Dermis microvascular lymphatic vessel endothelial cell (primary cell): ENCODE results near the gene ZNF677. TPM values are rescaled to one million over a fixed set of nuclear protein-coding genes. Genes with fewer than 3 reads are reported as not detected.
"Not testable (repeated sequence)": the region's sequence is repeated elsewhere in the genome, so short reads cannot be mapped to it uniquely, and the experiment has no call there.

ENCODE experiments used
- DNase-seq, 2 donors: peaks; one replicate each; pipeline versions ENCODE4 v3.0.0 to v3.0.0-alpha.2; 2010; ENCODE audit warnings: low read depth in 2 of 2
- total RNA-seq: library from RNA; depleted of rRNA; stranded (reverse); fragments of >200 nt; gene quantifications from 2 replicates; pipeline ENCODE4 v1.2.1, GENCODE V29; 2014

ZNF677 gene
- total RNA-seq, 1 donor from 2014 or later, result 10.3 TPM

DNA sequence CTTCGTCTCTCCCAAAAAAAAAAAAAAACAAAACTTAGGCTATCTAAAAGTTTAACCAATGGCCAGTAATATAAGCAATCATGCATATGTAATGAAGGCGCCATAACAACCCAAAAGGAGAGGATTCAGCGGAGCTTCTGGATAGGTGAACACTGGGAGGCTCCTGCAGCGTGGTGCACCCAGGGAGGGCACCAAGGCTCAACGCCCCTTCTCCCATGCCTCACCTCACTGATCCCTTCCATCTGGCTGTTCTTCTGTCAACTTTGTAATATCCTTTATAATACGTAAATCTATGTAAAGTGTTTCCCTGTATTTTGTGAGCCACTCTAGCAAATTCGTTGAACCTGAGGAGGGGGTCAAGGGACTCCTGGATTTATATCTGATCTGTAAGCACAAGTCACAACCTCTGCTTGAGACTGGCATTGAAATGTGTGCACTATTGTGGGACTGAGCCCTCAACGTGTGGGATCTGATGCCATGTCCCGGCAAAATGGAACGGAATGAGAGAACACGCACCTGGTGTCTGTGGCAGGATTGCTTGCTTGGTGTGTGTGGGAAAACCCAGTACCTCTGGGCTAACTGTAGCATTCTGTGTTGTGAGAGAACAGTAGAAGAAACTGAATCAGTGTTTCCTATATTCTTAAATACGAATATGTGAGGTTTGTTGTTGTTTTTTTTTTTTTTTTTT lies 61.0 kb downstream of the ZNF677 start:
- DNase-seq, result no peak

DNA sequence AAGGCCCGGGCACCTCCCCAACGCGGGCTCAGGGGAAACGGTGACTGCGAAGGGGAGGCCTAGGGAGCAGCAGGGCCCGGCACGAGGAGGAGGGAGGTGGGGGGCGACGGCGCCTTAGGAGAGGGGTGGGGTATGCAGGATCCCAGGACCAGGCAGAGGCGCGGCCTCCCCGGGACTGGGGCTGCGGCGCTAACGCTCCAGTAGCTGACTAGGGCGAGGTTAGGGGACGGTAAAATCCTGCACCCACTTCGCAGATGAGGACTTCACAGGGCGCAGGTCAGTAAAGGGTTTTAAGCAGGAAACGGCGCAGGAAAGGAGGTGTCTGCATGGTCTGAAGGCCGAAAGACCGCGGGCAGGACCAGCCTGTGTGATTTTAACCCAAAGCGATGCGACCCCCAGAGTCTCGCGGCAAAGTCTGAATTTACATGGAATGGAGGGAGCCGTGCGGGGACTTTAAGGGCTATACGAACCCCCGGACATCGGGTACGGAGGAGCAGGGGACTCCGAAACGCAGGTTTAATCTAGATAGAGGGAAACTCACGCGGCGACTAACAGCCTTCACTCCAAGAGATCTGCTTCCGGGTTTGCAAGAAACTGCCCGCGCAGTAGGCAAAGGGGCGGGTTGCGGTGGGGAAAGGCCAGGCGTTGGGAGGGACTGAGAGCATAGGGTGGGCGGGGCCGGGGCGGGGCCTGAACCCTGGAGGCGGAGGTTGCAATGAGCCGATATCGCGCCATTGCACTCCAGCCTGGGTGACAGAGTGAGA lies 61.7 kb downstream of the ZNF677 start, which contains the start of gene ZNF665:
Gene ZNF665, minus strand, starts transcription at position 588 of the 764 bp plus-strand sequence. CDS start 10,460 bp downstream, outside the sequence.
- peak; percentile 50 to 88 for DNase-seq

DNA sequence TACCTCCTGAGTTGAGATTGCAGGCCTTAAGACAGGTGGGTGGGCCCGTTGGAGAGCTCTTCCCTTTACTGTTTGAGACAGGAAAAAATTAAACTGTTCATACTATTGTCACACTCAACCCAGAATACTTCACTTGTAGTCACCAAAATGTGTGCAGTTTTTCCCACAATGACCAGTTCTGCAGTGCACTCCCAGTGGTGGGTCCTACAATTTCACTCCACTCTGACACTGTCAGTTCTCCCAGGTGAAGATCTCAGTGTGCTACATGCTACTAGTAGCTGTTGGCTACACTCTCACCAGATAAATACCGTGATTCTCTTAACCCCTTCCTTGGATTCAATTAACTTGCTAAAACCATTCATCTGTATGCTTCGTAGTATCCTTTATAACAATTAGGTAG lies 64.4 kb downstream of the ZNF677 start:
- no peak for DNase-seq

DNA sequence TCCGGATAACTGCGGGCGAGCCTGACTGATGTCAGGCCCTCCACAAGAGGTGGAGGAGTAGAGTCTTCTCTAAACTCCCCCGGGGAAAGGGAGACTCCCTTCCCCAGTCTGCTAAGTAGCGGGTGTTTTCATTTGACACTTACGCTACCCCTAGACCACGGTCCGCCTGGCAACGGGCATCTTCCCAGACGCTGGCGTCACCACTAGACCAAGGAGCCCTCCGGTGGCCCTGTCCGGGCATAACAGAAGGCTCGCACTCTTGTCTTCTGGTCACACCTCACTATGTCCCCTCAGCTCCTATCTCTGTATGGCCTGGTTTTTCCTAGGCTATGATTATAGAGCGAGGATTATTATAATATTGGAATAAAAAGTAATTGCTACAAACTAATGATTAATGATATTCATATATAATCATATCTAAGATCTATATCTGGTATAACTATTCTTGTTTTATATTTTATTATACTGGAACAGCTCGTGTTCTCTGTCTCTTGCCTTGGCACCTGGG lies 64.9 kb downstream of the ZNF677 start:
- DNase-seq, result not testable (repeated sequence)

Other genes starting within 250 kb of the ZNF677 start
- gene ERVV-1, start 241.0 kb downstream of the ZNF677 start, total RNA-seq, result not detected in 2 replicates
- not detected in 2 replicates for gene ERVV-2, start 210.1 kb downstream of the ZNF677 start, total RNA-seq
- gene ZNF160, start 151.5 kb downstream of the ZNF677 start, total RNA-seq, result 11.3 and 18.3 TPM in 2 replicates
- 1.2 and 1.8 TPM in 2 replicates for gene ZNF415, start 122.0 kb downstream of the ZNF677 start, total RNA-seq
- gene ZNF347, start 95.8 kb downstream of the ZNF677 start, total RNA-seq, result 4.0 and 4.9 TPM in 2 replicates
- gene ZNF665, start 61.5 kb downstream of the ZNF677 start, total RNA-seq, result 1.6 and 1.9 TPM in 2 replicates
- not detected in 2 replicates for gene VN1R2, start 3.4 kb upstream of the ZNF677 start, total RNA-seq
- gene VN1R4, start 12.8 kb upstream of the ZNF677 start, total RNA-seq, result not detected in 2 replicates
- 5.6 and 6.1 TPM in 2 replicates for gene ZNF845, start 78.9 kb upstream of the ZNF677 start, total RNA-seq
- gene ZNF525, start 110.8 kb upstream of the ZNF677 start, total RNA-seq, result 5.7 and 5.8 TPM in 2 replicates
- 10.0 and 13.4 TPM in 2 replicates for gene ZNF765, start 140.3 kb upstream of the ZNF677 start, total RNA-seq
- gene ZNF761, start 177.1 kb upstream of the ZNF677 start, total RNA-seq, result 5.3 and 9.9 TPM in 2 replicates
- gene ZNF813, start 212.9 kb upstream of the ZNF677 start, total RNA-seq, result 2.7 and 6.2 TPM in 2 replicates